Measurements from ENCODE around the gene CLRN1. TPM values are rescaled to one million over a fixed set of nuclear protein-coding genes. Genes with fewer than 3 reads are reported as not detected.
"Not testable (repeated sequence)": the region's sequence is repeated elsewhere in the genome, so short reads cannot be mapped to it uniquely, and the experiment has no call there.

Gene CLRN1
- total RNA-seq, result not detected

GRCh38 chr3:150972366-150973071 is at the start of gene CLRN1:
CLRN1 (minus strand) TSS chr3:150972727; CDS start chr3:150972708, 19 bp downstream.
- no peak for ATAC-seq

DNA sequence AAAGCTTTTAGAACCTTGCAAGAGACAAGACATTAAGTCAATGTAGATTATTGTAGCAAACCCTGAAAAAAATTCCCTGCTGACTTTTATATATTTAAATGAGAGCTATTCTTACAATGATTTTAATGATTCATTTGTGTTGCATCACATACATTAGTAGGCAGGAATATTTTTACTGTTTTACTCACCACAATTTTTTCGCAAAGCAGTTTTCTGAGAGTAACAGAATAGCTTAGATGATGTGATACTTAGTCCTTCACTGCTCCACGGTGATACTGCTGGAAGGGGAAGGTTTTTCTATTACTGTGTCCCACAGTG is 43.9 kb upstream of the CLRN1 start:
- no peak for ATAC-seq

- ATAC-seq, result no peak
These were observed 43.4 kb upstream of the CLRN1 start for GRCh38 chr3:151015767-151016477.

GRCh38 chr3:151015181-151015580 is 42.7 kb upstream of the CLRN1 start:
- no peak for ATAC-seq

GRCh38 chr3:151014501-151015018 is 42.0 kb upstream of the CLRN1 start:
- no peak for ATAC-seq

DNA sequence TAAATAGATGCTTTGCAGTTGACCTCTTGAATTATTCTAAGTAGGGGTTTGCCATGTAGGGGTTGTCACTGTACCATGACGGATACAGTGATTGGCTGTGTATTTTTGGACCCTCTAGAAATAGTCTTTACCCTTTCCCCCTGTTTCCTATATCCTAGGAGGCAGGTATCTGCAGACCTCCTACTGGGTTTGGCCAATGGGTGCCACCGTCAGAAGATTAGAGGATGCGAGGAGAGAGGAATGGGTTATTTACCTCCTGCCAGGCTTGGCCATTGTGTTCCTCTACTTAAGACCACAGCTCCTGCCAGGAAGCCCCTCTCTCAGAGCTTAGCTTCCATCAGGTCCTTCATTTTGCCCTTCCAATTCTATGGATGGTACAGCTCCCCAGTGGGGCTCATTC is 40.2 kb upstream of the CLRN1 start:
- no peak for ATAC-seq

- ATAC-seq, result no peak
These were observed 38.9 kb upstream of the CLRN1 start for GRCh38 chr3:151011427-151011826.

- no peak for ATAC-seq
These were observed 37.5 kb upstream of the CLRN1 start for GRCh38 chr3:151009981-151010380.

GRCh38 chr3:151009430-151009829 is 36.9 kb upstream of the CLRN1 start:
- no peak for ATAC-seq

DNA sequence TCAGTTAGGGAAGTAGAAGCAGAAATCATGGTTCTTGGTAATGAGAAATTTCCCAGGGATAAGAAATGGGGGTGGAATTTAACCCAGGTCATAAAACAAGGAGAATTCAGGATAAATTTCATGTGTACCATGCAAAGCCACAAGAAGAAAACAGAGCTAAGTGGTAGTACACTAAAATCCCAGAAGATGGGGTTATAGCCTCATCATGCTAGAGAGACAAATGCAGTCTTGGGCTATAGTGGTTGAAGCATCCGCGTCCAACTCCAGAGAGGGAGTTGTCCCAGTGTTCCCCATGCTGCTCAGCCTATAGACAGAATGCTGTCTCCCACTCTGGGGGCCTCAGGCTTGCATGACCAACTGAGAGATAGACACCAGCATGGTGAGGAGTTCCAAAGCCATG is 36.2 kb upstream of the CLRN1 start:
- no peak for ATAC-seq

DNA sequence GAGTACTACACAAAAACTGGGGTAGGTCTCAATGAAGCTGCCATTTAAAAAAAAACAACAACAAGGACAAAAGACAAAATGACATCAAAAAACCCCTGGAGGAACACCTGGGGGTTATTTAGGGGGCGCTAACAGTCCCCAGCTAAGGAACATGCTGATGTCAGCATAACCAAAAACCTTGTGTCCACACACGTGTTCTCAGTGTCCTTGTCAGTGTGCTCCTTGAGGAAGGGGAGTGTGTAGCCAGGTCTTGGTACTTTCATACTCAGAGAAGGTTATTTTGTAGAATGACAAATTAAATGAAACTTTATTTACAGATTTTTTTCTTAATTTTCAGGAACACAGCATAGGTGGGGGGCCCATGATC is 31.2 kb upstream of the CLRN1 start:
- ATAC-seq, result no peak

- no peak for ATAC-seq
These were observed 30.7 kb upstream of the CLRN1 start for GRCh38 chr3:151003029-151003767.

DNA sequence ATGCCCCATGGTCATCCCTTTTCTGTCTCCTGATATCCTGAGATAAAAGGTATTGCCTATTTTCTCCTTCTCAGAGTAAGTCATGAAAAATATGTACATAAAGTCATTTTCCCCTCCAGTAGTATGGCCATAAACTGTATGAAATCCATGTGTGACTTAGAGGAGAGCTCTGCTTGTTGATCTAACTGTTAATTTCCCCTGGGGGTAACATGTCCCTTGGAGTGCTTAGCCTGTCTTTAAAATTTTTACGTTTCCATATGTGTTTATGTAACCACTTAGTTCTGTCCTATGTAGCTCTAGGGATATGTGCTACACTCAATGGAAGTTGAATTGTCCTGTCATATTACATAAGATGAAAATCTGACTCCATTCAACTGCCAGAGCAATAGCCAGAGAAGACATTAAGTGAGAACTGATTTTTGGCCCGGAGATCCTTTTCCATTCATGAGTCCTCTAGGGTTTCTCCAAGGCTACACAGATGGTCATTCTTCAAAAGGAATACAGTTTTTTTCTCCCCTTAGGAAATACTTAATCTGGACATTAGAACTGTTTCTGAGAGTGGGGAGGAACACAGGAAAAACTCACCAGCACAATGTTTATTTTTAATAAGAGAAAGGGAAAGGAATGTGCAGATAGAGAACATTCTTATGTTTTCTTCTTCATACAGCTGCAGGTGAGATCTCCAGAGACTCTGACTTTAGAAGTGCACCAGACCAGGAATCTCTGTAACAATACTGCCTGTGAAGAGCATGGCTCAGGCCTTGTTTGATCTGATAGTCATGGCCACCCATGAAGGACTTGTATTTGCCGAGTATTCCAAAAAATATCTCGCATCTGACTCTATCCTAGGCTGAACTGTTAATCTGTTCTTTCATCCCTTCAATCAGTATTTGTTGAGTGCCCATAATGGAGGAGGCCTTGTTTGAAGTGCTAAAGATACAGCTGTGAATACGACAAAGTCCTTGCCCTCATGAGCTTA is 29.8 kb upstream of the CLRN1 start:
- ATAC-seq, result no peak

DNA sequence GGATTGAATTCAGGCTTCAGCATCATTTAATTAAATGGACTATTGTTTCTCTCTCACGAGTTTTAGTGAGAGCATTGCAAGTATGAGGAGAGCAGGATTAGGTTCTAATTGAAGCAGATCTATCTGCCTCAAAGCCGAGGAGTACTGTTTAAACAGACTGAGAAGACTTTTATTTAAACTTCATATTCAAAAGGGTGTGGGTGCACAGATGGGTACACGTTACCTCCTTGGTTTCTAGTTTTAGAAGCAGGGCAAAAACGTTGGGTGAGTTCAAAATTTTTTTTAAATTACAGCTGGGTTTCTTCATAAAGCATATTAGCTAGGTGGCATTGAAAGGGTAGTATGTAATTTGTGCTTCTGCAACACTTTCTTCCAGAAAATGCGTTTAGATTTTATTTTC is 26.5 kb upstream of the CLRN1 start:
- ATAC-seq, result no peak

- ATAC-seq, result no peak
These were observed 24.2 kb upstream of the CLRN1 start for GRCh38 chr3:150996731-150997130.

- ATAC-seq, result no peak
These were observed 23.0 kb upstream of the CLRN1 start for GRCh38 chr3:150995510-150995909.

GRCh38 chr3:150989208-150989607 is 16.7 kb upstream of the CLRN1 start:
- no peak for ATAC-seq

- ATAC-seq, result not testable (repeated sequence)
These were observed 15.9 kb upstream of the CLRN1 start for GRCh38 chr3:150988395-150988794.

GRCh38 chr3:150985711-150986110 is 13.2 kb upstream of the CLRN1 start:
- ATAC-seq, result no peak

- no peak for ATAC-seq
These were observed 11.5 kb upstream of the CLRN1 start for GRCh38 chr3:150984066-150984465.

DNA sequence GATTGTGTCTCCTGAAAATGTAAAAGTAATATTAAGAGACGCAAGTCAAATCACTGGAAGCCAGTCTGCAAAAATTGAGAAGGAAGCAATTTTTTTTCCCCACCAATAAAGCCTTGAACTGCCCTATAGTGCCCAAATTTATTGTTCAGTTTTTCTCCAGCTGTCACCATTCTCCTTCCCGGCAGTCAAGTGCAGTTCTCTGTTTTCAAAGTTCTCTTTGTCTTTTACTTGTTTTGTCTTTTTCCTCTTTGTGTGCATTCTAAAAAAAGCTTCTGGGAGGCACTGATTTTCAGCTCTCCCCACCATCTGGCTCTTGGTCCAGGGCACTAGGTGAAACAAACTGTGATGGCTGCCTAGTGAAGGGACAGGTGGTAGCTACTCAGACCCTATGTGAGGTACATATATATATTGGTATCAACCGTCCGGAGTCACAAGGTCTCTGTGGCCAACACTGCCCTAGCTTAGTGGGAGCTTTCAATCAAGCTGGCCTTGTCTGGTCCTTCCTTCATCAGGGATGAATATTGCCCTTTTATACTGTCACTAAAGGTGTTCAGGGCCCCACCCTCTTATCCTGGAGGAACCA is 6.1 kb upstream of the CLRN1 start:
- ATAC-seq, result no peak

DNA sequence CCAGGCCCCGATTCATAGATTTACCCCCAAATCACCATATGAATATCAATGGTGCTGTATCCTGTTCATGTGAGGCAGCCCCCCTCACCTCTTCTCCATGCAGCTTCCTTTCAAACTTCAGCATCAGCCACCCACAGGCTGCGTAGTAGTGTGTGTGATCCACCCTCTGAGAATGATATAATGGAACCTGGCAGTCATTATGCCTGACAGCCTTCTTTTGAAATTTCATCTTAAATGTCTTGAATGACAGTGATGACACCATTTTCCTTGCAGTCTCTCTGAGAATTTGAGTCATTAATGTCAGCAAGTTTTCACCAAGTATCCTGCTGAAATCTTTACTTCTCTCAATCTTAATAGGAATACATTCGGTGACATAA is 3.5 kb upstream of the CLRN1 start:
- no peak for ATAC-seq
